Measurements from ENCODE around the gene ADPRS. TPM values are rescaled to one million over a fixed set of nuclear protein-coding genes. Genes with fewer than 3 reads are reported as not detected.
A peak's percentile ranks its signal among the peaks of the same experiment; 100 is the strongest.

The ADPRS gene
- total RNA-seq, 1 donor from 2014 or later = 28.1 TPM

DNA sequence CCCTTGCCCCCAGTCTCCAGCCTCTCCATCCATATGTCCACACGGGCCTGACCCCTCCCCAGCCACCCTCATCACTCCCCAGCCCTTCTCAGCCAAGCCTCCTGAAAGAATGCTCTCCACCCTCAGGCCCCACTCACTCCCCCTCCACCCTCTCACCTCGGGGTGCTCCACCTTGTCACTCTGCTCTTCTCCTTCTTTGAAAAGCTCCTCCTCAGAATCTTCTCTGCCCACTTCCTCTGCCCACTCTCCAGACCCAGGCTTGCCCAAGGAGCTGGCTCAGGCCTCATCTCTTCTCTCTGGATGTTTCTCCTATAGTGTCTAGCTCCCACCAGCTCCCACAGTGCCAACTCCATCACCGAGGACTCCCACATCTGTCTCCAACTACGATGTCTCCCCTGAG lies 22.5 kb downstream of the ADPRS start:
- Histone ChIP-seq H2AFZ (replicated peaks) (no peak overlapping the region), H3K79me2 (ENCODE audit: low read depth) (no peaks in the 10 kb centered on the region), H4K20me1 (ENCODE audit: low read depth) (no peaks in the 10 kb centered on the region), H3K27me3 (no peaks in the 10 kb centered on the region), H3F3A (ENCODE audit: low read depth) (no peaks in the 10 kb centered on the region), H3K27ac (no peak overlapping the region), H3K36me3 (no peaks in the 10 kb centered on the region), H3K9ac (no peak overlapping the region), H3K4me1 (peaks cover 6% of the 10 kb centered on the region), H3K4me3 (no peak overlapping the region), H3K4me2 (no peak overlapping the region), H3K9me3 (ENCODE audit: low read depth) (no peaks in the 10 kb centered on the region)
- peak overlapping the region; percentile 29 for H3K4me3 Mint-ChIP-seq
- DNase-seq (ENCODE audit: low spot score) = no peak
- TF ChIP-seq CTCF (IDR thresholded peaks at IDR 0.05) = no peak
- TF ChIP-seq EZH2 (IDR thresholded peaks at IDR 0.05) = no peak
- no peak for TF ChIP-seq EZH2phosphoT487 (IDR thresholded peaks at IDR 0.05)
- peaks cover 18% of the 10 kb centered on the region for H3K4me1 Mint-ChIP-seq
- no peaks in the 10 kb centered on the region for H3K9me3 Mint-ChIP-seq
- no peak overlapping the region for H3K27ac Mint-ChIP-seq
- H3K36me3 Mint-ChIP-seq = no peaks in the 10 kb centered on the region
- H3K27me3 Mint-ChIP-seq (ENCODE audit: insufficient read depth, low read depth) = peaks cover 11% of the 10 kb centered on the region

GRCh38 chr1:36112823-36113222 lies 24.1 kb downstream of the ADPRS start:
- H3K4me1 Mint-ChIP-seq = peaks cover 30% of the 10 kb centered on the region
- peaks cover 11% of the 10 kb centered on the region for H3K27me3 Mint-ChIP-seq (ENCODE audit: insufficient read depth, low read depth)
- Histone ChIP-seq H3F3A (ENCODE audit: low read depth) (no peaks in the 10 kb centered on the region), H3K9me3 (ENCODE audit: low read depth) (no peaks in the 10 kb centered on the region), H3K4me1 (peaks cover 6% of the 10 kb centered on the region), H3K4me3 (no peak overlapping the region), H3K9ac (no peak overlapping the region), H2AFZ (replicated peaks) (no peak overlapping the region), H3K79me2 (ENCODE audit: low read depth) (no peaks in the 10 kb centered on the region), H3K27ac (no peak overlapping the region), H4K20me1 (ENCODE audit: low read depth) (no peaks in the 10 kb centered on the region), H3K27me3 (no peaks in the 10 kb centered on the region), H3K4me2 (no peak overlapping the region), H3K36me3 (no peaks in the 10 kb centered on the region)
- H3K36me3 Mint-ChIP-seq = no peaks in the 10 kb centered on the region
- TF ChIP-seq EZH2 (IDR thresholded peaks at IDR 0.05) (no peak), EZH2phosphoT487 (IDR thresholded peaks at IDR 0.05) (no peak), CTCF (IDR thresholded peaks at IDR 0.05) (no peak)
- no peak overlapping the region for H3K27ac Mint-ChIP-seq
- no peaks in the 10 kb centered on the region for H3K9me3 Mint-ChIP-seq
- DNase-seq (ENCODE audit: low spot score) = no peak
- H3K4me3 Mint-ChIP-seq = no peak overlapping the region

DNA sequence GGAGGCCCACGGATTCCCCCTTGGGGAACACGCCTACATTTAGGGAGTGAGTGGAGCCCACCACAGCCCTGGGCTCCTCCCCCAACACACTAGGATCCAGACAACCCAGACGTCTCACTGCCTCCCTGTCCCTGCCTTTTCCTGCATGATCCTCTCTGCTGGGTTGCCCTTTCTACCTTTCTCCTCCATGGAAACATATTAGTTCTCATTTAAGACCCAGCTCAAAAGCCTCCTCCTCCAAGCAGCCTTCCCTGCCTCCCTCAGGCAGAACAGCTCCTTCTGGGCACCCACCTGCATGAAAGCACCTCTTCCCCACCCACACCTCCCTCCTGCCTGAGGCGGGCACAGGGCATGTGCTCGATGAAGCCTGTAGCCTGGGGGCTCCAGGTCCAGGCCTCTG lies 25.7 kb downstream of the ADPRS start:
- H3K4me2 ChIP-seq = no peak overlapping the region
- no peak for TF ChIP-seq EZH2 (IDR thresholded peaks at IDR 0.05)
- no peak for TF ChIP-seq EZH2phosphoT487 (IDR thresholded peaks at IDR 0.05)
- TF ChIP-seq CTCF (IDR thresholded peaks at IDR 0.05) = no peak
- H3K27ac Mint-ChIP-seq = no peak overlapping the region

More for the DNA sequence above, 25.7 kb downstream of the ADPRS start:
- Histone ChIP-seq H3K4me3 (no peak overlapping the region), H2AFZ (replicated peaks) (no peak overlapping the region), H3K36me3 (no peaks in the 10 kb centered on the region), H4K20me1 (ENCODE audit: low read depth) (no peaks in the 10 kb centered on the region), H3F3A (ENCODE audit: low read depth) (no peaks in the 10 kb centered on the region), H3K79me2 (ENCODE audit: low read depth) (no peaks in the 10 kb centered on the region), H3K4me1 (peaks cover 6% of the 10 kb centered on the region), H3K27ac (no peak overlapping the region), H3K9me3 (ENCODE audit: low read depth) (no peaks in the 10 kb centered on the region), H3K9ac (no peak overlapping the region), H3K27me3 (no peaks in the 10 kb centered on the region)
- Mint-ChIP-seq H3K4me1 (peaks cover 38% of the 10 kb centered on the region), H3K36me3 (no peaks in the 10 kb centered on the region), H3K27me3 (ENCODE audit: insufficient read depth, low read depth) (peaks cover 16% of the 10 kb centered on the region), H3K9me3 (no peaks in the 10 kb centered on the region), H3K4me3 (no peak overlapping the region)
- DNase-seq (ENCODE audit: low spot score) = no peak
